Hippocampal formation (tissue), 2 donors: ENCODE data around the gene VCL.
A peak's percentile ranks its signal among the peaks of the same experiment; 100 is the strongest.
"Not testable (repeated sequence)": the region's sequence is repeated elsewhere in the genome, so short reads cannot be mapped to it uniquely, and the experiment has no call there.

Experiments used
- DNase-seq, 2 donors: peaks; one replicate each; lab custom pipeline; 2025; lab: John Stamatoyannopoulos, UW

Gene VCL

GRCh38 chr10:74107391-74107790 is 109.5 kb downstream of the VCL start:
- DNase-seq, result no peak

GRCh38 chr10:74109452-74109851 is 111.5 kb downstream of the VCL start:
- DNase-seq, result no peak

- no peak for DNase-seq
Measured at GRCh38 chr10:74110120-74110519, 112.2 kb downstream of the VCL start.

- DNase-seq, result no peak
Measured at GRCh38 chr10:74111799-74112198, 113.9 kb downstream of the VCL start.

GRCh38 chr10:74113546-74113945 is 115.6 kb downstream of the VCL start:
- no peak for DNase-seq

GRCh38 chr10:74114041-74114448 is 116.1 kb downstream of the VCL start:
- DNase-seq, result peak in 1 of 2 donors; percentile 13

GRCh38 chr10:74117738-74118137 is 119.8 kb downstream of the VCL start:
- no peak for DNase-seq

- no peak for DNase-seq
Measured at GRCh38 chr10:74118804-74119203, 120.9 kb downstream of the VCL start.

- DNase-seq, result no peak
Measured at GRCh38 chr10:74120911-74121310, 123.0 kb downstream of the VCL start.

GRCh38 chr10:74121368-74121767 is 123.5 kb downstream of the VCL start:
- DNase-seq, result no peak

- no peak for DNase-seq
Measured at GRCh38 chr10:74122060-74122459, 124.1 kb downstream of the VCL start.

- DNase-seq, result no peak
Measured at GRCh38 chr10:74123081-74123480, 125.2 kb downstream of the VCL start.

GRCh38 chr10:74133923-74134820 is 136.3 kb downstream of the VCL start:
- DNase-seq, result no peak

GRCh38 chr10:74135452-74135851 is 137.5 kb downstream of the VCL start:
- DNase-seq, result no peak

- DNase-seq, result no peak
Measured at GRCh38 chr10:74137992-74138391, 140.1 kb downstream of the VCL start.

- DNase-seq, result not testable (repeated sequence)
Measured at GRCh38 chr10:74138596-74138995, 140.7 kb downstream of the VCL start.

- DNase-seq, result no peak
Measured at GRCh38 chr10:74139981-74140380, 142.1 kb downstream of the VCL start.

- DNase-seq, result no peak
Measured at GRCh38 chr10:74140553-74140952, 142.6 kb downstream of the VCL start.

- DNase-seq, result no peak
Measured at GRCh38 chr10:74145133-74145532, 147.2 kb downstream of the VCL start.

GRCh38 chr10:74146980-74147379 is 149.1 kb downstream of the VCL start:
- DNase-seq, result not testable (repeated sequence)

GRCh38 chr10:74150204-74150989 is 152.5 kb downstream of the VCL start, which contains the start of gene AP3M1:
AP3M1 (minus strand) TSS chr10:74150828; CDS start chr10:74138379, 12,449 bp downstream.
- peak in 1 of 2 donors; percentile 84 for DNase-seq

GRCh38 chr10:74150990-74151878 is 153.3 kb downstream of the VCL start, which contains the start of gene ADK:
ADK (plus strand) TSS chr10:74151221; CDS start chr10:74151279, 58 bp downstream.
- peak; percentile 96 to 97 for DNase-seq
